ENCODE measurements around the gene SPOCK1.
"Not testable (repeated sequence)": the region's sequence is repeated elsewhere in the genome, so short reads cannot be mapped to it uniquely, and the experiment has no call there.

SPOCK1 gene

DNA sequence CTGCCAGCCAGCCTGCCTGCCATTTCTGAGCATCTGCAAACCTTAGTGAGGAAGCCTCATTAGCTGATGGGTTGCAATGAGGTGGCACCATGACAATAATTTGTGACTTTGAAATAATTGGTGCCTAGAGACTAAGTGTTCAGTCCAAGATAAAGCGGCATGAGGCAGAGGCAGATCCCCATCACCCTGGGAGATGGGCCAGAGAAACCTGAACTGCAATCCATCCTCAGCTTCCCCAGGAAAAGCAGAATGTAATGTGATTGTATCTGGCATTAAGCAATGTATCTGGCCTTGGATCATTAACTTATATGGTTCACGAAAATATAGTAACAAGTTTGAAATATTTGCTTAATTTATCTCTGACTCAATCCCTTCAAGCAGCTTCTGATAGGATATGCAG is 101.0 kb downstream of the SPOCK1 start:
- TF ChIP-seq, protein P1, sequence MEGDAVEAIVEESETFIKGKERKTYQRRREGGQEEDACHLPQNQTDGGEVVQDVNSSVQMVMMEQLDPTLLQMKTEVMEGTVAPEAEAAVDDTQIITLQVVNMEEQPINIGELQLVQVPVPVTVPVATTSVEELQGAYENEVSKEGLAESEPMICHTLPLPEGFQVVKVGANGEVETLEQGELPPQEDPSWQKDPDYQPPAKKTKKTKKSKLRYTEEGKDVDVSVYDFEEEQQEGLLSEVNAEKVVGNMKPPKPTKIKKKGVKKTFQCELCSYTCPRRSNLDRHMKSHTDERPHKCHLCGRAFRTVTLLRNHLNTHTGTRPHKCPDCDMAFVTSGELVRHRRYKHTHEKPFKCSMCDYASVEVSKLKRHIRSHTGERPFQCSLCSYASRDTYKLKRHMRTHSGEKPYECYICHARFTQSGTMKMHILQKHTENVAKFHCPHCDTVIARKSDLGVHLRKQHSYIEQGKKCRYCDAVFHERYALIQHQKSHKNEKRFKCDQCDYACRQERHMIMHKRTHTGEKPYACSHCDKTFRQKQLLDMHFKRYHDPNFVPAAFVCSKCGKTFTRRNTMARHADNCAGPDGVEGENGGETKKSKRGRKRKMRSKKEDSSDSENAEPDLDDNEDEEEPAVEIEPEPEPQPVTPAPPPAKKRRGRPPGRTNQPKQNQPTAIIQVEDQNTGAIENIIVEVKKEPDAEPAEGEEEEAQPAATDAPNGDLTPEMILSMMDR (IDR thresholded peaks at IDR 0.05; ENCODE audit: low read depth, low read length): no peak
- H3K36me3 ChIP-seq: no peaks in the 10 kb centered on the region
- H3K27me3 ChIP-seq: no peaks in the 10 kb centered on the region
- DNase-seq: no peak
- H3K9me3 ChIP-seq: no peaks in the 10 kb centered on the region
- no peak overlapping the region for H3K4me3 ChIP-seq (ENCODE audit: low read depth, low read length)
- no peaks in the 10 kb centered on the region for H3K4me1 ChIP-seq

DNA sequence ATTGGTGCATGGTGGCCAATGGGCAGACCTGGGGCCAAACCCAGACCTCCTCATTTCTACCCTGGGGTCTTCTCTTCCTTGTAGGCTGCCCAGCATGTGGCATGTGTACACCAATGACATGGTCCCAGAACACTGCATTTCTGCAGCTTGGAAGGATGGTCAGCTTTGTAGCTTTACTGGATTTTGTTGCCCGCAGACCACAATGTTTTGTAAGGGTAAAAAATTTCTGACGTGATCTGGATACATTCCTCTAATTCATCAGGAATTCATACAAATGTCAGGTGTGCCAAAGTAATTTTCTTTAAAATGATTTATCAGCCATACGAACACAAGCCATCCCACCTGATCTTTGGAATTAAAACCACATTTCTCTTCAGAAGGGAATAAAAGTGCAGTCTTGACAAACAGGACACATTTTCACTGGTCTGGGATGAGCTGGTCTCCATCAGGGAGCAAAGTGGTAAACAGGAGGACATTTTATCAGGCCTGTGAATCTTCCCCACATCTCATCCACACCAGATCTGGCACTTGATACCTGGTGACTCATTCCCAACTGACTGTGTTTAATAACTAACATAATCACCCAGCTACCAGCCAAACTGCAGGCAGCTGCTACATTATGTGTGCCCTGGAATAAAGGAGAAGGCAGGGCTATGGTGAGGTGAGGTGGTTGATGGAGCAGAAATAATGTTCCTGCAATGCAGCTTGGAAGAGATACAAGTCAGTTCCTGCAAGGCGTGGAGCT is 103.9 kb downstream of the SPOCK1 start:
- H3K4me3 ChIP-seq (ENCODE audit: low read depth, low read length): no peak overlapping the region
- no peaks in the 10 kb centered on the region for H3K9me3 ChIP-seq
- no peaks in the 10 kb centered on the region for H3K36me3 ChIP-seq
- no peak for DNase-seq
- TF ChIP-seq, protein P1 (IDR thresholded peaks at IDR 0.05; ENCODE audit: low read depth, low read length): no peak
- H3K27me3 ChIP-seq: no peaks in the 10 kb centered on the region; the same call in 1 of the 2 replicates
- H3K4me1 ChIP-seq: no peaks in the 10 kb centered on the region

DNA sequence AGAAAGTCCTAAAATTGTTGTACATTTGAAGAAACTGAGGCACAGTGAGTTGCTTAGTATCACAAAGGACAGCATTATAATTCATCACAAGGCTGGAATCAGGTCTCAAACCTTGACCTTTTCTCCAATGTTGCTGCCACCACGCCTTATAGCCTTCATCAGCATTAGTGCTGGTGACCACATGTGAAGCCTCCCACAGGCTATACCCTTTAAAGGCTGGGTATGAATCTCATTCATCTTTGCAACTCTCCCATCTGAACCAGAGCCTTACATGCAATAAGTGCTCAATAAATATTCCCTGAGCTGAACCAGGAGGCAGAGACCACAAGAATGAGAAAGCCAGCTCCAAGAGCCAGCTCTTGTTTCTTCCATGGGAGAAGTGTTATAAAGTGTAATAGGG is 104.7 kb downstream of the SPOCK1 start:
- Histone ChIP-seq H3K4me1 (no peaks in the 10 kb centered on the region), H3K27me3 (no peaks in the 10 kb centered on the region; the same call in 1 of the 2 replicates), H3K9me3 (no peaks in the 10 kb centered on the region), H3K4me3 (ENCODE audit: low read depth, low read length) (no peak overlapping the region), H3K36me3 (no peaks in the 10 kb centered on the region)
- TF ChIP-seq, protein P1 (IDR thresholded peaks at IDR 0.05; ENCODE audit: low read depth, low read length): no peak
- DNase-seq: no peak

DNA sequence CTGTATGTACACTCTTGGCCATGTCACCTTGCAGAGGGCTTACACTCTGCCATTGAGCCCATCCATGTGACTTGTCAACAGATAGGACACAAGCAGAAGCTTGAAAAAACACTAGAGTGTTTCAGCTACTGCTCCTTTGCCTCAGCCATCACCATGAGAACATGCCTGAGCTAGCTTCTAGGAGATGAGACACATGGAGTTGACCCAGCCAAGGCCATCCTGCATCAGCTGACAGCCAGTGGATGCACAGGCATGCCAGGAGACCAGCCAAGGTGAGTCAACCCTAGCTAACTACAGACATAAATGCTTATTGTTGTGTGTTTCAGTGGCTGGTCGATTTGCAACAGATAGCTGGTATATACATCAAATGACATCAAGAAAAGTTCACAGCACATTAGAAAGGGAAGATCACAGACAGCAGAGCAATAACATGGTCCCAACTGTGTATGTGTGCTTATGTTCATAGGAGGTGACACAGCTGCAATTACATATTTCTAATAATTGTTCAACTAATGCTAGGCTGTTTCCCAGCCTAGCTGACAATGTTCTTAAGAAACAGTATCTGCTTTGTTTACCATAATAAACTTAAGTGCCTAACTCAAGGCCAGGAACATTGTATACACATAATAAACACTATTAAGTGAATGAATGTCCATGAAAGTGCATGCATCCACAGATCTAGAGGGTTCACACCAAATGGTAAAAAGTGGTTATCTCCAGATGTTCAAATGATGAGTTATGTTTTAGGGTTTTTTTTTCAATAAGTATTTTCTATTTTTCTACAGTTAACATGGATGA is 105.7 kb downstream of the SPOCK1 start:
- Histone ChIP-seq H3K9me3 (no peaks in the 10 kb centered on the region), H3K4me3 (ENCODE audit: low read depth, low read length) (no peak overlapping the region), H3K4me1 (no peaks in the 10 kb centered on the region), H3K36me3 (no peaks in the 10 kb centered on the region), H3K27me3 (no peaks in the 10 kb centered on the region; the same call in 1 of the 2 replicates)
- DNase-seq: no peak
- TF ChIP-seq, protein P1 (IDR thresholded peaks at IDR 0.05; ENCODE audit: low read depth, low read length): no peak

DNA sequence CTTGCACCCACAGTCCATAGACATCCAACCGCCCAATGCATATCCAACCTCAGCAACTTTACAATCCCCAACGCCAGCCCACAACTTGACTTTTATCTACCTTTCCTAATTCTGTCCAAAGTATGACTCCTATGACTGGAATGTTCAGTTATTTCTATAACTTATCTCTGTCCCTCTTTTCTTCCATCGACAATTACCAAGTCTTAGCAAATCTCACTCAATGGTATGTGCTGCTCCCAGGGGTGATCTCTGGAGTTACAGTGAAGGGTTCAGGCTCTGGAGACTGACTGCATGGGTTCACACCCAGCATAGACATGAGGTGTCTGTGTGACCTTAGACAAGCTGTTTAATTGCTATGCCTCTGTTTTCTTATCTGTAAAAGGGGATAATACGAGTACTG is 106.9 kb downstream of the SPOCK1 start:
- H3K27me3 ChIP-seq: no peaks in the 10 kb centered on the region; the same call in 1 of the 2 replicates
- DNase-seq: no peak

DNA sequence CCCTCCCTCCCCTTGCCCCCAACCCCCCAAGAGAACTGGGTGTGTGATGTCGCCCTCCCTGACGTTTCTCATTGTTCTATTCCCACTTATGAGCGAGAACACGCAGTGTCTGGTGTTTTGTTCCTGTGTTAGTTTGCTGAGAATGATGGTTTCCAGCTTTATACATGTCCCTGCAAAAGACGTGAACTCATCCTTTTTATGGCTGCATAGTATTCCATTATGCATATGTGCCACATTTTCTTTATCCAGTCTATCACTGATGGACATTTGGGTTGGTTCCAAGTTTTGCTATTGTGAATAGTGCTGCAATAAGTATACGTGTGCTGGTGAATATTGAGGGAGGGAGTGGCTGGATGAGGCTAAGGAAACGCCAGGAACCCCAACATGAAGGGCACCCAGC is 108.1 kb downstream of the SPOCK1 start:
- H3K27me3 ChIP-seq; H3K4me1 ChIP-seq; H3K4me3 ChIP-seq (ENCODE audit: low read depth, low read length); H3K36me3 ChIP-seq; DNase-seq; H3K9me3 ChIP-seq: not testable (repeated sequence)

More for the DNA sequence above, 106.9 kb downstream of the SPOCK1 start:
- Histone ChIP-seq H3K9me3 (no peaks in the 10 kb centered on the region), H3K36me3 (no peaks in the 10 kb centered on the region), H3K4me3 (ENCODE audit: low read depth, low read length) (no peak overlapping the region), H3K4me1 (no peaks in the 10 kb centered on the region)
- TF ChIP-seq, protein P1 (IDR thresholded peaks at IDR 0.05; ENCODE audit: low read depth, low read length): no peak

Measured in BE2C (cell line).